Activated CD8-positive, alpha-beta memory T cell treated with anti-CD3 and anti-CD28 coated beads, Interleukin-2, amount 50 U/mL, for 1 hour (primary cell): ENCODE results near the gene PYGL.
"Not testable (repeated sequence)": the region's sequence is repeated elsewhere in the genome, so short reads cannot be mapped to it uniquely, and the experiment has no call there.

Experiments used
- DNase-seq: peaks from one replicate; pipeline ENCODE4 v3.0.0-alpha.2; 2020; ENCODE audit errors: extremely low read depth

The PYGL gene

GRCh38 chr14:50943943-50944646, at the start of gene PYGL:
PYGL (minus strand) TSS chr14:50944483; CDS start chr14:50944403, 80 bp downstream.
- no peak for DNase-seq

GRCh38 chr14:50985859-50986331, 41.6 kb upstream of the PYGL start:
- DNase-seq: no peak

GRCh38 chr14:50985124-50985858, 41.0 kb upstream of the PYGL start:
- no peak for DNase-seq

GRCh38 chr14:50984036-50984710, 39.9 kb upstream of the PYGL start:
- no peak for DNase-seq

- no peak for DNase-seq
These were observed 35.9 kb upstream of the PYGL start for GRCh38 chr14:50979941-50980850.

- DNase-seq: no peak
These were observed 34.6 kb upstream of the PYGL start for GRCh38 chr14:50978888-50979287.

- no peak for DNase-seq
These were observed 34.2 kb upstream of the PYGL start for GRCh38 chr14:50978529-50978871.

- DNase-seq: no peak
These were observed 33.7 kb upstream of the PYGL start for GRCh38 chr14:50977863-50978528.

GRCh38 chr14:50974118-50974517, 29.8 kb upstream of the PYGL start:
- DNase-seq: no peak

GRCh38 chr14:50972734-50973133, 28.5 kb upstream of the PYGL start:
- DNase-seq: no peak

GRCh38 chr14:50970886-50971781, 26.9 kb upstream of the PYGL start:
- DNase-seq: no peak

GRCh38 chr14:50967790-50968189, 23.5 kb upstream of the PYGL start:
- no peak for DNase-seq

GRCh38 chr14:50967103-50967502, 22.8 kb upstream of the PYGL start:
- DNase-seq: no peak

- no peak for DNase-seq
These were observed 20.6 kb upstream of the PYGL start for GRCh38 chr14:50964683-50965390.

- no peak for DNase-seq
These were observed 19.6 kb upstream of the PYGL start for GRCh38 chr14:50963919-50964318.

- DNase-seq: no peak
These were observed 17.4 kb upstream of the PYGL start for GRCh38 chr14:50961605-50962221.

GRCh38 chr14:50957296-50957695, 13.0 kb upstream of the PYGL start:
- no peak for DNase-seq

- DNase-seq: not testable (repeated sequence)
These were observed 12.1 kb upstream of the PYGL start for GRCh38 chr14:50956421-50956820.
